HUES64 (cell line): ENCODE results near the gene MRC2.
A peak's percentile ranks its signal among the peaks of the same experiment; 100 is the strongest.

Experiments
- H3K27ac ChIP-seq: 2 replicates; pipeline ENCODE4 v1.7.0; 2013; ENCODE audit warnings: low read depth, low read length, inconsistent platforms
- H3K27me3 ChIP-seq: 2 replicates; pipeline ENCODE4 v1.6.1; 2013; ENCODE audit warnings: mild to moderate bottlenecking, low read length; ENCODE audit not compliant: insufficient read depth
- H3K36me3 ChIP-seq: 2 replicates; pipeline ENCODE4 v1.6.1; 2013; ENCODE audit warnings: mild to moderate bottlenecking, low read length; ENCODE audit not compliant: insufficient read depth
- H3K4me1 ChIP-seq: 2 replicates; pipeline ENCODE4 v1.6.1; 2013; ENCODE audit warnings: mild to moderate bottlenecking, low read length, moderate library complexity; ENCODE audit not compliant: insufficient read depth
- H3K4me3 ChIP-seq: 2 replicates; pipeline ENCODE4 v1.5.1; 2013; ENCODE audit warnings: mild to moderate bottlenecking, low read length, moderate library complexity
- H3K9ac ChIP-seq: 2 replicates; pipeline ENCODE4 v1.6.1; 2013; ENCODE audit warnings: mild to moderate bottlenecking, low read depth, low read length
- H3K9me3 ChIP-seq: 2 replicates; pipeline ENCODE4 v1.6.1; 2013; ENCODE audit warnings: low read depth, low read length; ENCODE audit not compliant: insufficient read depth
- WGBS: fragments of 150-250, 120-280 bp; methylation state at CpG from one replicate; pipeline ENCODE4 v1.1.7; 2013; ENCODE audit warnings: missing lambda C conversion rate; 5-methylcytosine and 5-hydroxymethylcytosine counted together

MRC2 gene

GRCh38 chr17:62627904-62628633 is 599 bp downstream of the MRC2 start:
- peaks cover 36% of the 10 kb centered on the region for H3K4me1 ChIP-seq

GRCh38 chr17:62628831-62629555 is 1.5 kb downstream of the MRC2 start:
- 11% methylated on average over 18 of the region's 19 CpGs for WGBS
- Histone ChIP-seq H3K9ac (peak overlapping the region; percentile 85; the same call in 1 of the 2 replicates), H3K4me3 (peak overlapping the region; percentile 89), H3K27me3 (no peaks in the 10 kb centered on the region), H3K36me3 (no peaks in the 10 kb centered on the region), H3K27ac (peak overlapping the region; percentile 28), H3K4me1 (peaks cover 39% of the 10 kb centered on the region), H3K9me3 (no peaks in the 10 kb centered on the region)

More at GRCh38 chr17:62627904-62628633, 599 bp downstream of the MRC2 start:
- Histone ChIP-seq H3K9me3 (no peaks in the 10 kb centered on the region), H3K27ac (peak overlapping the region; percentile 33; the same call in 1 of the 2 replicates), H3K4me3 (peak overlapping the region; percentile 89), H3K36me3 (no peaks in the 10 kb centered on the region), H3K27me3 (no peaks in the 10 kb centered on the region), H3K9ac (peak overlapping the region; percentile 85)
- WGBS: under 1% methylated on average over 55 of the region's 61 CpGs

GRCh38 chr17:62629556-62630364 is 2.3 kb downstream of the MRC2 start:
- peak overlapping the region; percentile 85; the same call in 1 of the 2 replicates for H3K9ac ChIP-seq
- 69% methylated on average over 19 of the region's 19 CpGs for WGBS
- H3K27me3 ChIP-seq: no peaks in the 10 kb centered on the region
- peak overlapping the region; percentile 89 for H3K4me3 ChIP-seq
- no peaks in the 10 kb centered on the region for H3K9me3 ChIP-seq
- no peak overlapping the region for H3K27ac ChIP-seq
- H3K4me1 ChIP-seq: peaks cover 39% of the 10 kb centered on the region
- H3K36me3 ChIP-seq: no peaks in the 10 kb centered on the region

- H3K9ac ChIP-seq: no peak overlapping the region
- no peak overlapping the region for H3K27ac ChIP-seq
- peaks cover 39% of the 10 kb centered on the region for H3K4me1 ChIP-seq
- H3K36me3 ChIP-seq: no peaks in the 10 kb centered on the region
- no peaks in the 10 kb centered on the region for H3K9me3 ChIP-seq
- 88% methylated on average over 12 of the region's 12 CpGs for WGBS
- no peak overlapping the region for H3K4me3 ChIP-seq
- H3K27me3 ChIP-seq: no peaks in the 10 kb centered on the region
Observed at GRCh38 chr17:62630365-62631085, 3.1 kb downstream of the MRC2 start.

GRCh38 chr17:62631086-62631935 is 3.8 kb downstream of the MRC2 start:
- H3K9ac ChIP-seq: no peak overlapping the region

GRCh38 chr17:62631936-62632924 is 4.8 kb downstream of the MRC2 start:
- H3K9ac ChIP-seq: no peak overlapping the region
- H3K4me1 ChIP-seq: peaks cover 32% of the 10 kb centered on the region
- no peak overlapping the region for H3K27ac ChIP-seq
- no peaks in the 10 kb centered on the region for H3K9me3 ChIP-seq
- H3K36me3 ChIP-seq: no peaks in the 10 kb centered on the region
- no peak overlapping the region for H3K4me3 ChIP-seq
- WGBS: 85% methylated on average over 27 of the region's 27 CpGs
- H3K27me3 ChIP-seq: no peaks in the 10 kb centered on the region

More at GRCh38 chr17:62631086-62631935, 3.8 kb downstream of the MRC2 start:
- Histone ChIP-seq H3K36me3 (no peaks in the 10 kb centered on the region), H3K9me3 (no peaks in the 10 kb centered on the region), H3K4me3 (no peak overlapping the region), H3K4me1 (peaks cover 35% of the 10 kb centered on the region), H3K27me3 (no peaks in the 10 kb centered on the region), H3K27ac (no peak overlapping the region)
- WGBS: 94% methylated on average over 23 of the region's 23 CpGs

GRCh38 chr17:62637809-62638208 is 10.3 kb downstream of the MRC2 start:
- no peak overlapping the region for H3K9ac ChIP-seq
- no peaks in the 10 kb centered on the region for H3K9me3 ChIP-seq
- H3K27ac ChIP-seq: no peak overlapping the region
- H3K4me3 ChIP-seq: no peak overlapping the region
- H3K36me3 ChIP-seq: no peaks in the 10 kb centered on the region
- H3K4me1 ChIP-seq: peaks cover 6% of the 10 kb centered on the region
- H3K27me3 ChIP-seq: no peaks in the 10 kb centered on the region
- WGBS: 68% methylated on average over 9 of the region's 9 CpGs

GRCh38 chr17:62641153-62641552 is 13.7 kb downstream of the MRC2 start:
- 93% methylated on average over 10 of the region's 10 CpGs for WGBS
- H3K9me3 ChIP-seq: no peaks in the 10 kb centered on the region
- H3K4me3 ChIP-seq: no peak overlapping the region
- no peak overlapping the region for H3K27ac ChIP-seq
- no peaks in the 10 kb centered on the region for H3K27me3 ChIP-seq
- no peak overlapping the region for H3K9ac ChIP-seq
- H3K4me1 ChIP-seq: peaks cover 5% of the 10 kb centered on the region; the same call in 1 of the 2 replicates
- no peaks in the 10 kb centered on the region for H3K36me3 ChIP-seq

GRCh38 chr17:62641951-62642350 is 14.5 kb downstream of the MRC2 start:
- peaks cover 5% of the 10 kb centered on the region; the same call in 1 of the 2 replicates for H3K4me1 ChIP-seq
- H3K36me3 ChIP-seq: no peaks in the 10 kb centered on the region
- H3K9ac ChIP-seq: no peak overlapping the region
- no peak overlapping the region for H3K4me3 ChIP-seq
- no peaks in the 10 kb centered on the region for H3K27me3 ChIP-seq
- H3K9me3 ChIP-seq: no peaks in the 10 kb centered on the region
- 86% methylated on average over 6 of the region's 6 CpGs for WGBS
- no peak overlapping the region for H3K27ac ChIP-seq
